Amygdala (tissue), 56 donors: ENCODE results near the gene RGN.
"Not testable (repeated sequence)": the region's sequence is repeated elsewhere in the genome, so short reads cannot be mapped to it uniquely, and the experiment has no call there.

Source experiments
- DNase-seq, 56 donors: peaks; one replicate each; lab custom pipeline; 2025; lab: John Stamatoyannopoulos, UW

The RGN gene

GRCh38 chrX:47112316-47112954 is 34.2 kb downstream of the RGN start:
- DNase-seq, result peak in 2 of 56 donors; percentile 5 to 9

- DNase-seq, result not testable (repeated sequence)
These were observed 38.4 kb downstream of the RGN start for GRCh38 chrX:47116551-47117110.

GRCh38 chrX:47124466-47124865 is 46.2 kb downstream of the RGN start:
- not testable (repeated sequence) for DNase-seq

- peak; percentile 12 to 95 (median 83) for DNase-seq
These were observed 51.1 kb downstream of the RGN start for GRCh38 chrX:47129157-47129898.

GRCh38 chrX:47129899-47130358 is 51.7 kb downstream of the RGN start:
- no peak for DNase-seq

GRCh38 chrX:47133493-47133892 is 55.2 kb downstream of the RGN start:
- no peak for DNase-seq

GRCh38 chrX:47135650-47136049 is 57.4 kb downstream of the RGN start:
- DNase-seq, result not testable (repeated sequence)

GRCh38 chrX:47138171-47138570 is 59.9 kb downstream of the RGN start:
- no peak for DNase-seq
